HG03064 (cell line): ENCODE measurements around the gene MNT.

Experiments used
- ATAC-seq: cut with Tn5 transposase; IDR thresholded peaks from one replicate; pipeline ENCODE4 v1.9.1; 2021; ENCODE audit warnings: low read depth; ENCODE audit not compliant: unreplicated experiment

Gene MNT

GRCh38 chr17:2366747-2367494, 33.9 kb downstream of the MNT start:
- ATAC-seq, result no peak

GRCh38 chr17:2365132-2365531, 35.7 kb downstream of the MNT start:
- ATAC-seq, result no peak

DNA sequence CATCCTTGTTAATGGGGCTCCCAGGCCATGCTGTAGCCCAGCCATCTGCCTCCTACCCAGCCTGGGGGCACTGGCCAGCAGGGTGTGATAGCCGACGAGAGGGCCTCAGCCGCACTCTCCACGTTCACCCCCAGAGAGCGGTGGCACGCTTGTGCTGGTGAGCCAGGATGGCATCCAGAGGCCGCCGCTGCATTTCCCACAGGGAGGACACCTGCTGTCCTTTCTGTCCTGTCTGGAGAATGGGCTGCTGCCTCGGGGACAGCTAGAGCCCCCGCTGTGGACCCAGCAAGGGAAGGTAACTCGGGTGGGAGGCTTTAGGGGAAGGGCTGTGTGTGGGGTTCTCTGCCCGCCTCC, 36.1 kb downstream of the MNT start:
- ATAC-seq, result no peak

DNA sequence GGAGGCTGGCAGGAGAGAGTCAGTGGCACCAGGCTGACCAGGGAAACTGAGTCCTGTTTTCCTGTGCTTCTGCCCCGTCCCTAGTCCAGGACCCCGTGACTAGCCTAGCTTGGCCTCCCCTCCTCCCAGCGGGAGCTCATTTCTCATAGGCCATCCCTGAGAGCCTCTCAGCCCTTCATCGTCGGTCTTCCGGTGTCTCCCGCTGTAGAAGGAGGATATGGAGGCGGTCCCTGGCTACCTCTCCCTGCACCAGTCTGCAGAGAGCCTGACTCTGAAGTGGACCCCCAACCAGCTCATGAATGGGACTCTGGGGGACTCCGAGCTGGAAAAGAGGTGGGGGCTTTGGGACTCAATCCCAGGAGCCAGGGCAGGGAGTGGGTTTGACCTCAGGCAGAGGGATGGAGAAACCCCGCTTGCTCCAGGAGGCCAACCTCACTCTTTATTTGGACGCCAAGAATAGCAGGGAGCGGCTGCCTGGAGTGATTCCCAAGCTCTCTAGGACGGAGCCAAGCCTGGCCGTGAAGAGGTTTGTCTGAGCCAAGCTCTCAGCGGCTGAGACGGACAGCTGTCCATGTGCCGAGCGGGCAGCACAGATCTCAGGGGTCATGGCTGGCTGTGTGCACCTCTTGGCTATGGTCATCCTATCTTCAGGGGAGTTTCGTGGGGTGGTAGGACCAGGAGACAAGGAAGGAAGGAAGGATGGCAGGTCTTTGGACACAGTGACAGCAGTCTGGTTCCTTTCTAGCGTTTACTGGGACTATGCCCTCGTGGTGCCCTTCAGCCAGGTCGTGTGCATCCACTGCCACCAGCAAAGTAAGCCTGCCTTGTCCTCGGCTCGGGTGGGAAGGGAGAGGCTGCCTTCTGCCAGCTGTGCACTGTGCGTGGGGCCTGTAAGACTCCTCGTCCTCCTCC, 36.8 kb downstream of the MNT start:
- ATAC-seq, result no peak

GRCh38 chr17:2363318-2363717, 37.5 kb downstream of the MNT start:
- ATAC-seq, result no peak

- ATAC-seq, result no peak
Measured at GRCh38 chr17:2362881-2363280, 38.0 kb downstream of the MNT start.

- ATAC-seq, result no peak
Measured at GRCh38 chr17:2362416-2362815, 38.4 kb downstream of the MNT start.

DNA sequence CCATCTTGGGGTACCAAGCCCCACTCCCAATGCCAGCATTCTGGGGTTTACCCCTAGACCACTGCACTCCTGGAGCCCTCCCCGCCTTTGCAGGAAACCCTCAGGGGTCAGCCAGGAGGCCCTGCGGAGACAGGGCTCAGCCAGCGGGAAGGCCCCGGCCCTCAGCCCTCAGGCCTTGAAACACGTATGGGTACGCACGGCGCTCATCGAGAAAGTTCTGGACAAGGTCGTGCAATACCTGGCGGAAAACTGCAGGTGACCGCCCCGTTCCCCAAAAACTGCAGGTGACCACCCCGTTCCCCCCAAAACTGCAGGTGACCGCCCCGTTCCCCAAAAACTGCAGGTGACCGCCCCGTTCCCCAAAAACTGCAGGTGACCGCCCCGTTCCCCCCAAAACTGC, 38.8 kb downstream of the MNT start:
- no peak for ATAC-seq

DNA sequence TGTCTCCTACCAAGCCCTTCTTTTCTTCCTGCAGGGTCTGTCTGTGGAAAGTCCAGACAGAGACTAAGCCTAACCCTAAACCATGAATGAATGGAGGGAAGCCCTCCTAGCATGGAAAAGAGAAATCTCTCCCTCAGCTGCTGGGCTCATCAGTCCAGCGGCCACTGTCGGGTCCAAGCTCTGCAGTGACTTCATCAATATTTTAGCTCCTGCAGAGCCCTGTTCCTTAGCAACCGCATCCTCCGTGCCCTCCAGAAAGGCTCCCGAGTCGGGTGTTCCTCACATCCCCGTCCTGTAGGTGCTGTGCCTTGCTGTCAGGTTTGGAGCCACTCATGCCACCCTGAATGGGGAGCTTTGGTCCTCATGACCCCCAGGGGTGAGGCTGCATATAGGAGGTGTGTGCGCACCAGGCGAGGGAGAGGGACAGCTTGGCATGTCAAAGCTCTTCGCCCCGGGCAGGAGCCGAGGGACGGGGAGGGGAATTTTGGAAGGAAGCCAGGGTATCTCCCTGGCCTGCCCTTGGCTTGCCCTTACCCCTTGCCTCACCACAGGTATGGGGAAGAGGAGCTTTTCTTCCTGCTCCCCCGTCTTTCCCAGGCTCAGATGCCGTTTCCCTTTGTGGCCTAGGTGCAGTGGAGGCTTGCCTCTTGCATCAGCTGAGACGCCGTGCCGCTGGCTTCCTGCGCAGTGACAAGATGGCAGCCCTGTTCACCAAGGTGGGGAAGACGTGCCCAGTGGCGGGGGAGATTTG, 39.7 kb downstream of the MNT start:
- ATAC-seq, result no peak

DNA sequence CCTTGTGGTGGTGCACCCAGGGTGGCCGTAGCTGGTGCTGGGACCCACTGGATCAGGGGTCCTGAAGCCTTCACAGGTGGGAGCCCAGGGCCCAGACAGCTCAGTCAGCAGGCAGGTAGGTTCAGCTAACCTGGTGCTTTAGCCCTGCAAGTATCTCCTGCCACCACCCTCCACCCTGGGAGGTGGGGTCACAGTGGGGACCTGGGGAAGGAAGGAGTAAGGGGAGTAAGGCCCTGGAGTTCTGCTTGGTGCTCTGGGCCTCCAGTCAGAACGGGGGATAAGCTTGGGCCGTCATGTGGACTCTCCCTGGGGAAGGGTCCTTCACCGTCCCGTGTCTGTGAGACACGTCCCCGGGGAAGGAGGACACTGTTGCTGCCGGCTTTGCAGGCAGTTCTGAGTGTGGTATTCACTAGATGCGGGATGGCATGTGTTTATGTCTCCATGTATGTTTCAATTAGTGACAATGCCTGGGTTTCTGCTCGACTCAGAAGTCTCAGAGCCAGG, 42.9 kb downstream of the MNT start:
- no peak for ATAC-seq

- no peak for ATAC-seq
Measured at GRCh38 chr17:2357237-2357636, 43.6 kb downstream of the MNT start.

- ATAC-seq, result no peak
Measured at GRCh38 chr17:2354311-2354710, 46.5 kb downstream of the MNT start.

DNA sequence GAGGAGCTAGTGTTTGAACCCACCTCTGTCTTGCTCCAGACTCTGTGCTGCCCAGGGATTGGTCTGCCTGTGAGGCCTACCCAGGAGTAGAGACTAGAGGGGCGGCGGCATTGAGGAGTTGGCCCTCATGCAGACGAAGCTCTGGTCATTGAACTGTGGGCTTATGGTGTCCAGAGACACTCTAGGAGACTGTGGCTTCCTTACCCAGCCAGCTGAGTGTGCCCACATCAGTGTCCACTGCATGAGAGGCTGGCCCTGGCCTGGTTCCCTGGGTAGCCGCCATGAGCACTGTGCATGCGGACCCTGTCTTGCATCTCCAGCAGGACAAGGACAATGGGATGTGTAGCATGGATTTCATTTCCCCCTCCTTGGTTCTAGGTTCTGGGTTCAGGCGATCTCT, 49.6 kb downstream of the MNT start:
- ATAC-seq, result no peak

- no peak for ATAC-seq
Measured at GRCh38 chr17:2347805-2348685, 52.8 kb downstream of the MNT start.

GRCh38 chr17:2346475-2346874, 54.4 kb downstream of the MNT start:
- no peak for ATAC-seq

DNA sequence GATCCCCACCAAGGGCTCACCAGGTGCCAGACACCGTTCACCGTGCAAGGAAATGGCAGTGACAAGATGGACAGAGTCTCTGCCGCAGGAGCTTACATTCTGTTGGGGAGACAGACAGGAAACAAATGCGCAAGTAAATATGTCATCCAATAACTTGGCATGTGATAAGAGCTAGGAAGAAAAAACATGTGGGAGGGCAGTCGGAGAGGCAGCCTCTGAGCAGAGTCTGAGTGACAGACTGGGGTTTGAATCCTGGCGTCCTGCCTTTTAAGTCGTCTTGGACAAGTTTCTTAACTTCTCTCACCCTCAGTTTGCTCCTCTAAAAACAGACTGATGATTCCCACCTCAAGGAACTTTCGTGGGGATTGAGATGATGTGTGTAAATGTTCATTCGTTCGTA, 56.3 kb downstream of the MNT start:
- no peak for ATAC-seq

DNA sequence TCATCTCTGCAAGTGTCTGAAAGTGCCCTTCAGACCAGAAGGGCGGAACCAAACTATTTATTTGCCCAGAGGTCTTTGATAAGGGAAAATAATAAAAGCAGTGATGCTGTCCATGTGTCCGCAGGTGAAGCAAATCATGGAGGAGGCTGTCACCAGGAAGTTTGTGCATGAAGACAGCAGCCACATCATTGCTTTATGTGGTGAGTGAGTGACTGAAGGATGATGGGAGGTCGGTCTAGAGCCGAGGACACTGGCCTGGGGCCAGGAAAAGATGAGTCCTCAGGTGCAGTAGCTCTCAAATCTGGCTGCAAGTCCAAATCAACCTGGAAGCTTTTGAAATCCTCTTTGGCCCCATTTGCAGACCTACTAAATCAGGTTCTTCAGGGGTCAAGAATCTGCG, 57.4 kb downstream of the MNT start:
- no peak for ATAC-seq

DNA sequence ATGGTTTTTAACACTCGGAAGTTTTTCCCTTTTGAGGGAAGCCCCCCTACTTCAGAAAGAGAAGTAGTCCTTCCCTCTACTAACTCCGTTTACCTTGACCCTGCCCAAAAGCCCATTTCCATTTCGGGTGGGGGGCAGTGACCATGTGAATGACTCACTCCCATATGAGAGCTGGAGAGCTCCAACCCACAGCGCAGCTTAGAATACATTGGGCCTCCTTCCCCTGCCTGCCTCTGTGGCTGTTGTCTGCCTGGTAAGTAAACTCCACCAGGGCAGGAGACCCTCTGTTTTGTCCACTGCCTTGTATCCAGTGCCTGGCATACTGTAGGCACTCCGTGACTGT, 62.6 kb downstream of the MNT start:
- no peak for ATAC-seq

GRCh38 chr17:2337544-2338314, 63.1 kb downstream of the MNT start:
- no peak for ATAC-seq
